HepG2 (cell line): ENCODE data around the gene POLR1G. TPM values are rescaled to one million over a fixed set of nuclear protein-coding genes. Genes with fewer than 3 reads are reported as not detected.

ENCODE experiments used
- ATF3 ChIP-seq: sonication (generic); formaldehyde crosslinking; IDR thresholded peaks from 2 replicates; pipeline ENCODE4 v1.4.0; 2020; ENCODE audit warnings: missing genetic modification reagents
- CBFB ChIP-seq: sonication (generic); formaldehyde crosslinking; IDR thresholded peaks from 2 replicates; pipeline ENCODE4 v1.4.0; 2020; ENCODE audit warnings: missing genetic modification reagents
- CBX5 ChIP-seq: sonication (generic); formaldehyde crosslinking; IDR thresholded peaks from 2 replicates; pipeline ENCODE4 v1.4.0; 2020; ENCODE audit warnings: missing genetic modification reagents, borderline replicate concordance
- GMEB2 ChIP-seq: IDR thresholded peaks from 2 replicates; pipeline ENCODE4 v1.6.1; 2016; ENCODE audit warnings: missing biosample characterization, missing genetic modification reagents, low read depth
- HCFC1 ChIP-seq: fragments of 150-350 bp; IDR thresholded peaks from 2 replicates; pipeline ENCODE4 v1.6.1; 2014; ENCODE audit warnings: low read depth, low read length
- KLF11 ChIP-seq: IDR thresholded peaks from 2 replicates; pipeline ENCODE4 v1.6.1; 2016; ENCODE audit warnings: missing compliant biosample characterization
- MTA1 ChIP-seq: sonication (generic); formaldehyde crosslinking; IDR thresholded peaks from 2 replicates; pipeline ENCODE4 v1.4.0; 2020; ENCODE audit warnings: missing genetic modification reagents, mild to moderate bottlenecking, borderline replicate concordance
- MZF1 ChIP-seq: sonication (generic); formaldehyde crosslinking; IDR thresholded peaks from 2 replicates; pipeline ENCODE4 v1.8.1; 2023; ENCODE audit warnings: mild to moderate bottlenecking, missing genetic modification reagents, borderline replicate concordance
- NCOA5 ChIP-seq: sonication (generic); formaldehyde crosslinking; IDR thresholded peaks from 2 replicates; pipeline ENCODE4 v1.4.0; 2020; ENCODE audit warnings: missing genetic modification reagents
- NR2C2 ChIP-seq: sonication (generic); formaldehyde crosslinking; IDR thresholded peaks from 2 replicates; pipeline ENCODE4 v1.4.0; 2020; ENCODE audit warnings: missing genetic modification reagents, mild to moderate bottlenecking, moderate library complexity, borderline replicate concordance
- POLR2AphosphoS2 ChIP-seq: IDR thresholded peaks from 2 replicates; pipeline ENCODE4 v1.6.1; 2011; ENCODE audit warnings: low read depth, low read length, improper control_type of control experiment
- RNF2 ChIP-seq: fragments of 450-650 bp; conservative IDR thresholded peaks from 2 replicates; pipeline ENCODE4 v1.6.1; 2016; ENCODE audit warnings: low read depth
- SCMH1 ChIP-seq: sonication (generic); formaldehyde crosslinking; IDR thresholded peaks from 2 replicates; pipeline ENCODE4 v1.9.0; 2021; ENCODE audit warnings: missing genetic modification reagents, mild to moderate bottlenecking, borderline replicate concordance
- TAF15 ChIP-seq: fragments of 200-400 bp; formaldehyde crosslinking; IDR thresholded peaks from one replicate; pipeline ENCODE4 v1.6.1; 2018; ENCODE audit warnings: mild to moderate bottlenecking, low read depth, low read length; ENCODE audit not compliant: poor library complexity, severe bottlenecking
- TBX3 ChIP-seq: fragments of 450-650 bp; IDR thresholded peaks from 2 replicates; pipeline ENCODE4 v1.6.1; 2017; ENCODE audit warnings: antibody characterized with exemption, mild to moderate bottlenecking, inconsistent platforms, borderline replicate concordance
- TSC22D2 ChIP-seq: sonication (generic); formaldehyde crosslinking; IDR thresholded peaks from 2 replicates; pipeline ENCODE4 v1.5.1; 2020; ENCODE audit warnings: missing genetic modification reagents, mild to moderate bottlenecking, borderline replicate concordance
- ZBTB38 ChIP-seq: sonication (generic); formaldehyde crosslinking; IDR thresholded peaks from 2 replicates; pipeline ENCODE4 v1.5.1; 2020; ENCODE audit warnings: mild to moderate bottlenecking, missing genetic modification reagents
- ZNF253 ChIP-seq: sonication (generic); formaldehyde crosslinking; IDR thresholded peaks from 2 replicates; pipeline ENCODE4 v1.8.0; 2022; ENCODE audit warnings: mild to moderate bottlenecking, missing genetic modification reagents, borderline replicate concordance
- ZNF33B ChIP-seq: sonication (generic); formaldehyde crosslinking; IDR thresholded peaks from 2 replicates; pipeline ENCODE4 v1.5.1; 2020; ENCODE audit warnings: mild to moderate bottlenecking, missing genetic modification reagents
- ZNF503 ChIP-seq: sonication (generic); formaldehyde crosslinking; IDR thresholded peaks from 2 replicates; pipeline ENCODE4 v1.4.0; 2020; ENCODE audit warnings: missing genetic modification reagents
- ZNF558 ChIP-seq: sonication (generic); formaldehyde crosslinking; IDR thresholded peaks from 2 replicates; pipeline ENCODE4 v1.9.0; 2022; ENCODE audit warnings: mild to moderate bottlenecking, missing genetic modification reagents, borderline replicate concordance
- ZNF589 ChIP-seq: sonication (generic); formaldehyde crosslinking; conservative IDR thresholded peaks from 2 replicates; pipeline ENCODE4 v1.8.0; 2022; ENCODE audit warnings: mild to moderate bottlenecking, moderate library complexity, missing genetic modification reagents
- ZNF652 ChIP-seq: IDR thresholded peaks from 2 replicates; pipeline ENCODE4 v1.6.1; 2016; ENCODE audit warnings: low read depth, borderline replicate concordance
- ZNF720 ChIP-seq: sonication (generic); formaldehyde crosslinking; IDR thresholded peaks from 2 replicates; pipeline ENCODE4 v1.4.0; 2020; ENCODE audit warnings: missing genetic modification reagents
- ZNF788 ChIP-seq: sonication (generic); formaldehyde crosslinking; IDR thresholded peaks from 2 replicates; pipeline ENCODE4 v1.5.0; 2020; ENCODE audit warnings: mild to moderate bottlenecking, missing genetic modification reagents, borderline replicate concordance
- ZNF792 ChIP-seq: IDR thresholded peaks from 2 replicates; pipeline ENCODE4 v1.6.1; 2016
- ZSCAN29 ChIP-seq: sonication (generic); formaldehyde crosslinking; conservative IDR thresholded peaks from 2 replicates; pipeline ENCODE4 v1.4.0; 2020; ENCODE audit warnings: mild to moderate bottlenecking, missing genetic modification reagents
- polyA plus RNA-seq, 8 experiments: library from polyadenylated mRNA; depleted of rRNA in 3 of 8; stranded (reverse) in 7 of 8; unstranded in 1 of 8; fragments of >200 nt; fragmentation: Illumina TruSeq in 4 of 8; extraction: Trizol in 4 of 8; gene quantifications; 2 replicates each; pipeline versions ENCODE4 v1.2.1 to v1.2.3, GENCODE V29; 2011 to 2016; ENCODE audit warnings: low read depth in 4 of 8, missing spikeins in 1 of 8, mixed read lengths in 1 of 8; ENCODE audit not compliant: insufficient read depth in 1 of 8
- total RNA-seq, 5 experiments: library from RNA; depleted of rRNA; stranded (reverse); fragments of >200 nt; fragmentation: Illumina TruSeq; extraction: Trizol; gene quantifications; 2 replicates each; pipeline ENCODE4 v1.2.3, GENCODE V29; 2016; ENCODE audit warnings: low read depth in 1 of 5

Gene POLR1G
- total and polyA plus RNA-seq, 2 of the 13 experiments (the other 11 are each of a cell fraction or from before 2014, with no cell fraction given): 3.5 to 20.8 TPM

- no peak for TF ChIP-seq GMEB2 (CRISPR knock-in tag)
- no peak for TF ChIP-seq MZF1 (CRISPR knock-in tag)
- TF ChIP-seq HCFC1: no peak
- TF ChIP-seq ZNF720 (CRISPR knock-in tag): no peak
- no peak for TF ChIP-seq ZNF558
- no peak for TF ChIP-seq NCOA5
- TF ChIP-seq KLF11 (CRISPR knock-in tag): no peak
- peak; percentile 73; the same call in 1 of the 2 replicates for TF ChIP-seq ZNF792 (CRISPR knock-in tag)
- TF ChIP-seq TAF15: no peak
- no peak for TF ChIP-seq ZNF503 (CRISPR knock-in tag)
- no peak for TF ChIP-seq ZBTB38
- no peak for TF ChIP-seq MTA1 (CRISPR knock-in tag)
- TF ChIP-seq CBX5 (CRISPR knock-in tag): no peak
- no peak for TF ChIP-seq TBX3
- no peak for TF ChIP-seq ZNF33B (CRISPR knock-in tag)
- 0 out of 2 replicates have a peak, but pooled peaks have one; percentile 44 for TF ChIP-seq ATF3
- no peak for TF ChIP-seq ZNF253 (CRISPR knock-in tag)
- no peak for TF ChIP-seq NR2C2 (CRISPR knock-in tag)
- TF ChIP-seq SCMH1 (CRISPR knock-in tag): no peak
- TF ChIP-seq CBFB (CRISPR knock-in tag): no peak
- TF ChIP-seq ZNF788 (CRISPR knock-in tag): peak; percentile 1
- TF ChIP-seq TSC22D2: no peak
- TF ChIP-seq RNF2: no peak
- TF ChIP-seq ZNF652: no peak; the same call in 1 of the 2 replicates
- no peak for TF ChIP-seq POLR2AphosphoS2
- peak; percentile 30; the same call in 1 of the 2 replicates for TF ChIP-seq ZNF589 (CRISPR knock-in tag)
- TF ChIP-seq ZSCAN29 (CRISPR knock-in tag): 0 out of 2 replicates have a peak, but pooled peaks have one; percentile 42
These were observed 18.0 kb downstream of the POLR1G start (continued) for GRCh38 chr19:45424191-45425058.
